DMS 273 (cell line): ENCODE measurements around the gene LSS.
"Not testable (repeated sequence)": the region's sequence is repeated elsewhere in the genome, so short reads cannot be mapped to it uniquely, and the experiment has no call there.

Experiments used
- DNase-seq: peaks from one replicate; lab custom pipeline; 2025; ENCODE audit not compliant: unreplicated experiment; lab: John Stamatoyannopoulos, UW

LSS gene

DNA sequence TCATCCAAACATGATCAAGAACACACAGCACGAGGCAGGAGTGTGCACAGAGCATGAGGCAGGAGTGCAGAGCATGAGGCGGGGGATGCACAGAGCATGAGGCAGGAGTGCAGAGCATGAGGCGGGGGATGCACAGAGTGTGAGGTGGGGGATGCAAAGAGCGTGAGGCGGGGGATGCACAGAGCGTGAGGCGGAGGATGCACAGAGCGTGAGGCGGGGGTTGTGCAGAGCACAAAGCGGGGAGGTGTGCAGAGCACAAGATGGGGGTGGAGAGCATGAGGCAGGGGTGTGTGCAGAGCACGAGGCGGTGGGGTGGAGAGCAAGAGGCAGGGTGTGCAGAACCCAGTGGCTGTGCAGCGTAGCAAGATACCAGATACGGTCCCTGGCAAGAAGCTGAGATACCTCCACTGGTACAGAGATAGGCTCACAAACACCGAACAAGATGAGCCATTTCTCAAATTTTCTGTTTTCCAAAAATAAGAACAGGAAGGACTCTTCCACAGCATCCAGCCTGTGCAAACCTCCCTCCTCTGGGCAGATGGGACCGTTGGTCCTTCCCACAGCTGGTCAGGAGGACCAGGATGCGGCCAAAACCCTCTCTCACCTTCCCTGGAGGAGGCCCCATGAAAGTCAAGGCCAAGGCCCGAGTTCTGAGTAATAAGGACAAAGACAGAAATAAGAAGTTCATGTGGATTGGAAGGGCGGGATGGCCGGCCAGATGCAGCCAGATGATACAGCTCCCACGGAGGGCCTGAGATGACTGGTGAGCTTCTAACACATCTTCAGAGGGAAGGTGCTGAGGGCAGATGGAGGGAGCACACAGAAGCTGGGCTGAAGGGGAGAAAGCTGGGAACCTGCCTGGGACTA lies 56.3 kb downstream of the LSS start:
- no peak for DNase-seq

DNA sequence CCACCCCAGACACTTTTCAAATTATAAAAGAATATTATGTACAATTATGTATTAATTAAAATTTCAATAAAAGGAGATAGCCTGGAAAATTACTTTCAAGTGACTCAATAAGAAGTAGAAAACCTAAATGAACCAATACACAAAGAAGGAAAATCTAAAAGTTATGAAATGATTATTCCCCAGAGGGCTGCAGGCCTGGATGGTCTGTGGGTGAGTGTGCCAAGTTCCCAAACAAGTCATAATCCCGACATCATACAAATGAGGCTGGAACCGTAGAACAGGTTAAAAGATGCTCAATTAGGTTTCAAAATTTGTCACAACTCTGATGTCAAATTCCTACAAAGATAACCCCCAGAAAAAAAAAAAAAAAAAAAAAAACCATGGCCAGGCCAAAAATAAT lies 57.0 kb downstream of the LSS start:
- no peak for DNase-seq

DNA sequence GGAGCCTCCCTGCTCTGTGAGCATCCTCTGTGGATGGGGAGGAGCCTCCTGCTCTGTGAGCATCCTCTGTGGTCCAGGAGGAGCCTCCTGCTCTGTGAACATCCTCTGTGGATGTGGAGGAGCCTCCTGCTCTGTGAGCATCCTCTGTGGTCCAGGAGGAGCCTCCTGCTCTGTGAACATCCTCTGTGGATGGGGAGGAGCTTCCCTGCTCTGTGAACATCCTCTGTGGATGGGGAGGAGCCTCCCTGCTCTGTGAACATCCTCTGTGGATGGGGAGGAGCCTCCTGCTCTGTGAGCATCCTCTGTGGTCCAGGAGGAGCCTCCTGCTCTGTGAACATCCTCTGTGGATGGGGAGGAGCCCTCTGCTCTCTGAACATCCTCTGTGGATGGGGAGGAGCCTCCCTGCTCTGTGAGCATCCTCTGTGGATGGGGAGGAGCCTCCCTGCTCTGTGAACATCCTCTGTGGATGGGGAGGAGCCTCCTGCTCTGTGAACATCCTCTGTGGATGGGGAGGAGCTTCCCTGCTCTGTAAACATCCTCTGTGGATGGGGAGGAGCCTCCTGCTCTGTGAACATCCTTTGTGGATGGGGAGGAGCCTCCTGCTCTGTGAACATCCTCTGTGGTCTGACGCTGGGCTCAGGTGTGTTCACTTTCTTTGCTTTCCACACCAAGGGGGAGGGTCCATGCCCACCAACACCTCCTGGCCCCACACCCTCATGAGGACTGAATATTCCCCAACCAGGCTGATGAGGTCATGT lies 58.0 kb downstream of the LSS start:
- DNase-seq: not testable (repeated sequence)

DNA sequence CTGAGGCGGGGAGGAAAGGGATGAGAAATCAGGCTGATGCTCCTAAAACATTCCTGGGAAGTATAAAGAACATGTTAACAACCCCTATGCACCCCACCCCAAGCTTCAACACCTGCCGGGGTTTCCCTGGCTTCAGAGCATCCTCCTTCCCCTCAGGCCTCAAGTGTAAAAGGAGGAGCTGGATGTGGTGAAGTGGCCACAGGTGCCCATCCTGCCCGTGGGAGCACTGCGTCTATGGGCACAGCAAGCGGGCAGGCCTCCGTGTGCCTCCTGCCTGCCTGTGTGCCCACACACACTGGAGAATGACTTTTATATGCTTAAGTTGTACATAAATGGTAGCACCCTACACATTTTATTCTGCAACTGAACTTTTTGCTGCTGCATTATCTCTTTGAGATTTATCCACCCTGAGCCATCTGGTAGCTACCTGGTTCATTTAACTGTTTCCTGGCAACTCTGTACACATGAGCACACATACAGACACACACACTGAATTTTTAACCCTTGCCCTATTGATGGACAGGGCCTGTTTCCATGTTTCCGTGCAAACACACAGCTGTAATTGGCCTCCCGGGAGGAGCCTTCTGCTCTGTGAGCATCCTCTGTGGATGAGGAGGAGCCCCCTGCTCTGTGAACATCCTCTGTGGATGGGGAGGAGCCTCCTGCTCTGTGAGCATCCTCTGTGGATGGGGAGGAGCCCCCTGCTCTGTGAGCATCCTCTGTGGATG lies 59.8 kb downstream of the LSS start:
- DNase-seq: peak; percentile 33

DNA sequence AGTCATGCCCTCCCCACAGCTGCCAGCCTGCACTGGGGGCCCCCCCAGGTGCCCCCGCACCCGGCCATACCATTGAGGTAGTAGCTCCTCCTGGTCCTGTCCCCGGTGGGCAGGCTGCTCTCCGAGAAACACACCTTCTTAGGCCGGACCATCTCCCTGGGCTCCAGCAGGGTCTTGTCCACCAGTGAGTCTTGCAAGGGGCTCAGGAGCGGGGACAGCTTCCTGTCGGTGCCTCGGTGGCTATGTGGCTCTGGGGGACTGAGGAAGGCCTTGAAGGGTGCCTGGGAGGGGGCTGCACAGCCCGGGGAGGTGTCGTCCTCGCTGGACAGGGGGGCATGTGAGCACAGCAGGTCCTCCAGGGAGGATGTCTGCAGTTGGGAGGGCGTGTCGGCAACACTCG lies 60.3 kb downstream of the LSS start:
- DNase-seq: no peak

DNA sequence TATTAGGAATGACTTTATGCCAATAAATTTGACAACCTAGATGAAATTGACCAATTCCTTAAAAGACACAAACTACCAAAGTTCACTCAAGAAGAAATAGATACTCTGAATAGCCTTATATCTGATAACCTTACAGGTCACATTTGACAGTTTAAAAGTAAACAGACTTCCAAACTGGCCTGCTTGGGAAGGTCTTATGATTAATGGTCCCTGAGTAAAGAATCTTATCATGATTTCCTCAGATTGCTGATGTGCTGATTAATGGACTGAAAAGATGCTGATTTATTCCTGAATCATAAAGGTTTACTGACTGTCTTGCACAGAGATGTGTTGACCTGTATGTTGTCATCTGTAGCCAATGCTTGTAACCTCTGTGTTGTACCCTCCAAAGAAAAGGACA lies 63.5 kb downstream of the LSS start:
- no peak for DNase-seq

DNA sequence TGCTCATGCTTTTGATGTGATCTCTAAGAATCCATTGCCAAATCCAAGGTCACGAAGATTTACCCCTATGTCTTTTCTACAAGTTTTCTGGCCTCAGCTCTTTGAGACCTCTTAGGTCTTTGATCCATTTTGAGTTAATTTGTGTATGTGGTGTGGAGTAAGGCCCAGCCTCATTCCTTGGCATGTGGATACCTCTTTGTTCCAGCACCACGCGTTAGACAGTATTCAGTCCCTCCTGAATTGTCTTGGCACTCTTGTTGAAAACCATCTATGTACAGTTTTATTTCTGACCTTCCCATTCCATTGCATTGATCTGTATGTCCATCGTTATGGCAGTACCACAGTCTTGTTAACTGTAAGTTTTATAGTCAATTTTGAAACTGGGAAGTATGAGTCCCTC lies 65.2 kb downstream of the LSS start:
- no peak for DNase-seq

DNA sequence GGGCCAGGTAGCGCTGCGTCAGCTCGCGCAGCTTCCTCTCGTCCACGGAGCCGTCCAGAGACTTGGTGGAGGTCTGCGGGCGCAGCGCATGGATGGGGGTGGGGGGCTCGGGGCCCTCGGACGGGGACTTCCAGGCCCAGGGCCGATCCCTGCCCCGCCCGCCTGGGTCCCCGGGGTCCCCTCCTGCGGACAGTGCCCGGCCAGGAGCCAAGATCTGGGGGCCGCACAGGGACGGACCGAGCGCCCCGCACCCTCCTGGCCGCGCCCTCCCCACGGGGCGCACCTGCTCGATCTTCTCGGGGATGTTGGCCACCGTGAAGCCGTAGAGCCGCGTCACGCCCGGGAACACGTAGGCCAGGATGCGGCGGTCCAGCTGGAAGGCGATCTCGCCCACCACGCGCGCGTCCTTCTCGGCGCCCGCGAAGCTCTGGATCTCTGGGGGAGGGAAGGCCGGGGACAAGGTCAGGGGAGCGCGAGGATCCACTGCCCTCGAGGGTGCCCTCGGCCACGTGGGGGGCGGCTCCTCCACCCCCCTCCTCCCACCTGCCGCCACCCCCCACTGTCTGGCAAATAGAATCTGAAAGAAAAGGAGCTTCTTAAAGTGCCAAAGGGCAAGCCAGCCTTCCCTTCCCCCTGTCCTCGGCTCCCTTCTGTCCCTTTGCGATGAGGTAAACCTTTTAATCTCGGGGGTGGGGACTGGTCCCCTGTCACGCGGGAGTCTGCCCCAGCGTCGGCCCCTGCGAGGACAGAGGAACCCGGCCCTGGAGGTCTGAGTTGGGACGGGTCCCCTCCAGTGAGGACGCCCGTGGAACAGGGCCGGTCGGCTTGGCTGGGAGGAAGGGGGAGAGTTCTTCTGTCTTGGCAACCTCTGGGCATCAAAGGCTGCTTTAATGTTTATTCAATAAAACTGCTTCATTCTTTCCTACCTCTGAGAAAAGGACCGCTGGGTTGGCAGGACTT lies 66.7 kb downstream of the LSS start:
- no peak for DNase-seq

DNA sequence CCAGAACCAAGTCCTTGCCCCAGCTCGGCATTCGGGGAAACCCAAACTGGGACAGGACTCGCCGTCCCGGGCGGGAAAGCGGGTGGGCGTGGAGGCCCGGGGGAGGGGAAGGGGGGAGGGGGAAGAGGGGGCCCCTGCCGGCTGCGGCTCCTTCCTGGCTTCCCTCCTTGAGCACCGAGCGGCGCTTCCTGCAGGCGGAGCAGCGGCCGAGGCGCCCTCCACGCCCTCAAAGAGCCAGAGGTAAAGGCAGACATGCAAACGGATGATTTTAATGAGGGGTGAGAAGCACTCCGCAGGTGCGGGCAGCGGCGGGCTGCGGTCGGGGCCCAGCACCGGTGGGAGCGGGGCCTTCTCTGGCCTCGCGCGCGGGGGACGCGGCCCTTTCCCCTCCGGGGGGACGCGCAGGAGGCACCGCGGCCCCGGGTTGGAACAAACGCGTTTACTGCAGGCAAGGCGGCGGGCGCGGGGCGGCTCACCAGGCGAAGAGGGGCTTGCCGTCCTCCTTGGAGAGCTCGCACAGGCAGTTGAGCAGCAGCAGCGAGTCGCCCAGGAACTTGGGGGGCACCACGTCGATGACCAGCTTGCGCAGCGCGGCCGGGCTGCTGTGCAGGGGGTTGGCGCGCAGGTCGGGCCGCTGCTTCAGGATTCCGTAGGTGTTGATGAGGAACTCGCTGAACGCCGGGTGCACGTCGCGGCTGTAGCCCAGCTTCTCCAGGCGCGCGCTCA lies 67.5 kb downstream of the LSS start:
- DNase-seq: no peak

DNA sequence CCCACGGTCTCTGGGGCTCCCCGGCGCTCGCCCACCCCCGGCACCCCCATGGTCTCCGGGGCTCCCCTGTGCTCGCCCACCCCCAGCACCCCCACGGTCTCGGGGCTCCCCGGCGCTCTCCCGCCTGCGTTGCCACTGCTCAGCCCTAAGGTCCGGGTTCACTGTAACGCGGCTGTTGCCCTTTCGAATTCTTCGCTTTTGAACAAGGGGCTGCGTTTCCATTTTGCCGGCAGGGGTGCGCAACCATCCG lies 68.0 kb downstream of the LSS start:
- no peak for DNase-seq

DNA sequence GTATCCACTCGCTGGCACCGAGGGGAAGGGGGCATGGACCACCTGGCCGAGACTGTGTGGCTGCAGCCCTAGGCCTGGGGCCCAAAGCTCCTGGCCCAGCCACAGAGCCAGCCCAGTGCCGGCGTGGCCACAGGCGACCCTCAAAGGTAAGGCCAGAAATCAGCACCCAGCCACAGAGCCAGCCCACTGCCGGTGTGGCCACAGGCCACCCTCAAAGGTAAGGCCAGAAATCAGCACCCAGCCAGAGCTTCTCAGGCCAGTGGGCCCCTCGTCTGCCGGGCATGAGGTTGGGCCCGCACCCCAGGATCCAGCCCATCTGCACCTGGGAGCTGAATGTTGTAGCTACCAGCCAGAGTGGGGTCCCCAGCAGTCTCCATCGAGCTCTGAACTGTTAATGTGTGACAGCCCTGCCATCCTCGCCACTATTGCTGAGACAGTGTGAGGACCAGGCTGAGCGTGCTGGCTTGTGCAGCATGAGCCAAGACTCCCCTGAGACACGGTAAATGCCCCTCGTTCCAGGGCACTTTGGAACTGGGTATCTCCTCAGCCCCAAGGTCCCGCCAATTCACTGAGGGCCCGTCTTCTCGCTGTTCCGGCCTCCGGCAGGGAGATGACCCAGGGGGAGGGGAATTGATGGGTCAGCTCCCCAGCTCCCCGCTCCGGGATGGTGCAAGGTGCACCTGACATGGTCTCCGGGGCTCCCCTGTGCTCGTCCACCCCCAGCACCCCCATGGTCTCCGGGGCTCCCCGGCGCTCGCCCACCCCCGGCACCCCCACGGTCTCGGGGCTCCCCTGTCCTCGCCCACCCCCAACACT lies 68.5 kb downstream of the LSS start:
- no peak for DNase-seq

DNA sequence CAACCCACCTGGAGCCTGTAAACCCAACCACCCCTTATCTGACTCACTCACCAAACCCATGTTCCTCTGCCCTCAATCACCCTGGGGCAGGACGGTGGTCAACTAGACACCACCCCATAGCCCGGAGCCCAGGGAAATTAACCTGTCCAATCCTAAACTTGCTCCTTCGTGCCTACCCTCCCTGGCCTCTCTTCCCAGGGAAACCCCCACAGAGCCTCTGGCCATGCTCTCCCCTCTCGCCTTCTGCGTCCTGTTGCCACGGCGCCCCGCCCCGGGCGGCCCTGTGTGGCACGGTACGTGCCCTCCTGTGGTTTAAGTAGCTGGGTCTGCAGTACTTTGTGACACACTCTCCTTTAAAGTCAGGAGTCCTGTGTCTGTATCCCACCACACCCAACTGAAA lies 69.2 kb downstream of the LSS start:
- no peak for DNase-seq

DNA sequence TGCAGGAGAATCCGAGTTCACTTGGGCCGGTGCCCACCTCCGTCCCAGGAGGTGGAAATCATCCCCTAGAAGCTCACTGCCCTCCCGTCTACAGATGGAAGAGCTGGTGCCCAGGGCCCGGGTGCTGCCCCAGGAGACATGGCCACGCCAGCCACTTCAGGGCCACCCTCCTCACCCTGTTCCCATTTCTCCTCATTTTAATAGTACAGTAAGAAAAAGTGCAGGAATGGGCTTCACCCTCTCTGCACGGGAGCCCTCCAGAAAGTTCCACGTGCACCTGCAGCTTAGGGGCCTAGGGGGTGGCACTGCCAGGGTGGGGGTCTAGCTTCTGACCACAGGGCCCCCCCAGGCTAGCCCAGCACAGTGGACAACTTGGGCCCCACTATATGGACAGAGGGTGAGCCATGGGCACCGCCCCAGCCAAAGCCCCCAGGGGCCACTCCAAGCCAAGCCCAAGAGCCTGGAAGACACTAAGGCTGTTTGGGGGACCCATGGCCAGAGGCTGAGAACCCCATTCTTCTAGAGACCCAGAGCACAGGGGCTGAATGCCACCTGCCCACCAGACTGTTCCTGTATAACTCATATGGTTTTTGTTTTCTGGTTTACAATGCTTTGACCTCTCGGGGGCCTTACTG lies 69.8 kb downstream of the LSS start:
- no peak for DNase-seq

DNA sequence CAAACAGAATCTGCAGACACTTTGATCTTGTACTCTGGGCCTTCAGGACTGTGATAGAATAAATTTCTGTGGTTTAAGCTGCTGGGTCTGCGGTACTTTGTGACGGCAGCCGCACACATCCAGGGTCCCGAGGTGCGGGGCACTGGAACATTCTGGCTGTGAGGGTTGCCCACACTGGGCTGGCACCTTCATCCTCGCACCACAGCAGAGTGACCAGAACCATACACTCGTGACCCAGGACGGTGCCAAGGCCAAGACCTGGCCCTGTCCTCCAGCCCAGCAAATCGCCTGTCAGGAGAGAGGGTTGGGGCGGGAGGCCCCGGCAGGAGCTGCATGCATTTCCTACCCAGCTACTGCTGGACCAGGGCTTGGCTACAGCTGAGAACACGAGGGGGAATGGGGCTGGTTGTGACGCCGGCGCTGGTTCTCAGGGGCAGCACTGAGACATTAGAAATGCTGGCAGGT lies 70.6 kb downstream of the LSS start:
- no peak for DNase-seq

DNA sequence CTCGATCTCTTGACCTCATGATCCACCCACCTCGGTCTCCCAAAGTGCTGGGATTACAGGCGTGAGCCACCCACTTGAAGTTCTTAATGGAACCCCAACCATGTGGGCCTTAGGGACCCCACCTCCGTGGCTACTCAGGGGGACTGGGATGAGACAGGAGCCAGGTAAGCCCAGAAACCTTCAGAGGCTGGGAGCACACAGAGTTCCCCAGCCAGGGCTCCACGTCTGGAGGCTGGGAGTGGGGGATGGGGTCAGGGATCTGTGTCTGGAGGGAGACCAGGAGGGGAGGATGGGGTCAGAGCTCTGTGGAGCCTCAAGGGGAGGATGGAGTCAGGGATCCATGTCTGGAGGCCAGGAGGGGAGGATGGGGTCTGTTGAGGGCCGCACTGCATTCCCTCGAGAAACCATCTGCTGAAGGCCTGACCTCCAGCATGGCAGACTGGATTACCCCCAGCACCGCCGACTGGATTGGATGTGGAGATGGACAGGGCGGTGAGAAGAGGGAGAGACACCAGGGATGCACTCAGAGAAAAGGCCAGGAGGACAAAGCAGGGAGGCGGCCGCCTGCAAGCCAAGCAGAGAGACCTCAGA lies 71.1 kb downstream of the LSS start:
- DNase-seq: no peak

DNA sequence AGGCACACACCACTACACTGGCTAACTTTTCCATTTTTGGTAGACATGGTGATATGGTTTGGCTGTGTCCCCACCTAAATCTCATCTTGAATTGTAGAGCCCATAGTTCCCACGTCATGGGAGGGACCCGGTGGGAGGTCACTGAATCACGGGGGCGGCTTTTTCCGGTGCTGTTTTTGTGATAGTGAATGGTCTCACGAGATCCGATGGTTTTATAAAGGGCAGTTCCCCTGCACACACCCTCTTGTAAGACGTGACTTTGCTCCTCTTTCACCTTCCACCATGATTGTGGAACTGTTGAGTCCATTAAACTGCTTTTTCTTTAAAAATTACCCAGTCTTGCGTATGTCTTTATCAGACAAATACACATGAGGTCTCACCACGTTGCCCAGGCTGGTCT lies 71.9 kb downstream of the LSS start:
- DNase-seq: no peak

DNA sequence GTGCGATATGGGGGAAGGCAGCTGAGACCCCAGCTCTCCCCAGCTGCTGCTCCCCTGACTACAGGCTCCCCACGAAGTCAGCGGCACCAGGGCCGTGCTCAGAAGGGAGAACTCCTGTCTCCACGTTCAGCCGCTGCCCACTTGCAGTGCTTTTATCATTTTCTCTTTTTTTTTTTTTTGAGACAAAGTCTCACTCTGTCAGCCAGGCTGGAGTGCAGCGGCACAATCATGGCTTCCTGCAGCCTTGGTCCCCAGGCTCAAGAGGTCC lies 72.3 kb downstream of the LSS start:
- no peak for DNase-seq

DNA sequence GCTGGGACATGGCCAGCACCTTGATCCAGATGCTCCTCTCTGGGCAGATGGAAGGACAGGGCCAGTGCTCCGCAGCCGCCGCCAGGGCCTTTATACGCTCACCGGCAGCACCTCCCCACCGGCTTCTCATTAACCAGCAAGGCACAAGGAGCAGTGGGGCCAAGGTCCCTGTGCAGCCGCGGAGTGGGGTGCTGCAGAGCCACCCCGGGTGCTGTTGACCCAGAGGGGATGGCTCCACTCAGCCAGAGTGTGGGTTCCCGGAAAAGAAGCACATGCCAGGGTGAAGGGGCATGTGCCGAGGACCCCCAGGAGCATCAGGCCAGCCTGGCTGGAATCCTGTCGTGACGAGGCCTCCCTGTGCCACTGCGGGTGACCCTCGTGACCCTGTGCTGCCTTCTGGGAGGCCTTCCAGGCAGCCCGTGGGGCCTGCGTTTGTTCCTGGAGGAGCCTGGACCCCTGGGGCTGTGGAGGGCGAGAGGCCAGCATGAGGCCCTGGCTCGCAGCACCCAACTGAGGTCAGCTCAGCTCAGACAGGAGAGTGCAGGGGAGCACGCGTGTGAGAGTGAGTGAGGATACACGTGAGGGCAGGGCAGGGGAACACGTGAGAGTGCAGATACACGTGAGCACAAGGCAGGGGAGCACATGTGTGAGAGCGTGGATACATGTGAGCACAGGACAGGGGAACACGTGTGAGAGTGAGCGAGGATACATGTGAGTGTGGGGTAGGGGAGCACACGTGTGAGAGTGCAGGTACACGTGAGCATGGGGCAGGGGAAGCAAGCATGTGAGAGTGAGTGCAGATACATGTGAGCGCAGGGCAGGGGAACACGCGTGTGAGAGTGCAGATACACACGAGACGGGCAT lies 72.8 kb downstream of the LSS start, which contains the start of gene FTCD:
FTCD (minus strand) TSS at position 66 of the 864 bp plus-strand sequence; CDS start at position 10, 56 bp downstream.
- no peak for DNase-seq
